HG02759 (cell line): ENCODE results near the gene SAG.
"Not testable (repeated sequence)": the region's sequence is repeated elsewhere in the genome, so short reads cannot be mapped to it uniquely, and the experiment has no call there.

ENCODE experiments used
- ATAC-seq: cut with Tn5 transposase; IDR thresholded peaks from one replicate; pipeline ENCODE4 v1.9.1; 2021; ENCODE audit warnings: mild to moderate bottlenecking, moderate library complexity; ENCODE audit not compliant: unreplicated experiment

Gene SAG

DNA sequence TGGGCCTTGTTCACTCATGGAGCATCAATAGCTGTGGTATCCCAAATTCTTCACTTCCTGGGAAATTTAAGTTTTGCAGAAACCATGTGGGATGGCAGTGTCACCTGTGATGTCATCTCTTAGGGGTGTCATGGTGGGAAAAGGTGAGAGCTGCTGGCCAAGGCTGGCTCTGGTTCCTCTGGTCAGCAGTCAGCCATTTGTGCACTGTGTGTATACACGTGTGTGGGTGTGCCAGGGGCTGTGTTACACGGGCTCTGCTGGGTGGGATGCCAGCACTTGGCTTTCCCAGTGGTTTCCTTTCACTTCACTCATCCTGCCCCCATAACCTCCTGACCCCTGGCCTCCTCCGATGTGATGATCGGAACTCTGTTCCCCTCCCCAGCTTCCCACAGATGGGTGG lies 21.3 kb downstream of the SAG start:
- no peak for ATAC-seq

- ATAC-seq, result no peak
Measured at GRCh38 chr2:233329489-233330135, 22.0 kb downstream of the SAG start.

DNA sequence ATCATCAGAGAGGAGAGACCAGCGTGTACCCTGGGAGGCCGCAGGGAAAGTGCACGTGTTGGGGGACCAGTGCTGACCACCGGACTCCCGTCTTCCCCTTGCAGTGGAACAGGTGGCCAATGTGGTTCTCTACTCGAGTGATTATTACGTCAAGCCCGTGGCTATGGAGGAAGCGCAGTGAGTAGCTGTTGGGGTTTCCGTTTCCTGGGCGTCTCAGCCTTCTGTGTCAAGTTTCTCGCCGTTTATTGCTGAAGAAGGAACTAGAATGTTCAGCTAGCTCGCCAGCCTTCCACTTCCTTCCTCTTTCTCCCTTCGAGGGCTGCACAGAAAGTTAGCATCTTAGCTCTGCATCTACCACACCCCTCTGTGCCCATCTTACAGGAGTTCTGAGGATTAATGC lies 23.9 kb downstream of the SAG start:
- peak; percentile 92 for ATAC-seq

GRCh38 chr2:233332125-233332524 lies 24.5 kb downstream of the SAG start:
- no peak for ATAC-seq

GRCh38 chr2:233334915-233335314 lies 27.3 kb downstream of the SAG start:
- ATAC-seq, result no peak

DNA sequence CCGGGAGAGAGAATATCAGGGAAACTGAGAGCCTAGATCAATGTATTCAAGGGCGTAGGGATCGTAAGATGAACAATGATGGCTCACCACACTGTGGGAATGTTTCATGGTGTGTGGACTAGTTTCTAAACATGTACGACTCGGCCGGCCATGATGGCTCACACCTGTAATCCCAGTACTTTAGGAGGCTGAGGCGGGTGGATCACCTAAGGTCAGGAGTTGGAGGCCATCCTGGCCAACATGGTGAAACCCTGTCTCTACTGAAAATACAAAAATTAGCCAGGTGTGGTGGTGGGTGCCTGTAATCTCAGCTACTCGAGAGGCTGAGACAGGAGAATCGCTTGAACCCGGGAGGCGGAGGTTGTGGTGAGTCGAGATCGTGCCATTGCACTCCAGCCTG lies 28.5 kb downstream of the SAG start:
- ATAC-seq, result not testable (repeated sequence)

DNA sequence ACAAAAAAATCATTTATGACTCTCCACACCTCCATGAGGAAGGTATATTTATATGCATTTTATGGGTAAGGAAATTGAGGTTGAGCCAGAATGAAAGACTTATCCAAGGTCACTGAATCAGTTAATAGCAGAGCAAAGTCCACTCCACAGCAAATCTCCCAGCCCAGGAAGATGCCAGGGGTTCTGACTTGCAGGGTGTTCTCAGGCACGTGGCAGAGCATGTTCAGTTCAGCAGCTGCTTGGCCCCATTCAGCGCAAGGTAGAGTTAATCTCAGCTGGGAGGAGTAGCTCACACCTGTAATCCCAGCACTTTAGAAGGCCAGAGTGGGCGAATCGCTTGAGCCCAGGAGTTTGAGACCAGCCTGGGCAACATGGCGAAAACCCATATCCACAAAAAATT lies 28.9 kb downstream of the SAG start:
- ATAC-seq, result no peak

GRCh38 chr2:233338046-233338445 lies 30.4 kb downstream of the SAG start:
- ATAC-seq, result no peak

GRCh38 chr2:233338812-233339368 lies 31.3 kb downstream of the SAG start:
- no peak for ATAC-seq

- no peak for ATAC-seq
Measured at GRCh38 chr2:233339427-233339826, 31.8 kb downstream of the SAG start.

DNA sequence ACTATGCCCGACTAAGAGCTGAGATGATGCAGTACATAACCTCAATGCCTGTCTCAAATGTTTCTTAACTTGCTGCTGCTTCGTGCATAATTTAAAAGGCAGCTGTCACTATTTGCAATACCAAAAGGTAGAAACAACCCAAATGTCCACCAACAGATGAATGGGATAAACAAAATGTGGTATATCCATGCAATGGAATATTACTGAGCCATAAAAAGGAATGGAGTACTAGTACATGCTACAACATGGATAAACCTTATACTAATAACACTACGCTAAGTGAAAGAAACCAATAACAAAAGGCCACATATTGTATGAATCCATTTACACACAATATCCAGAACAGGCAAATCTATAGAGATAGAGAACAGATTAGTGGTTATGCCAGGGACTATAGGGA lies 33.7 kb downstream of the SAG start:
- ATAC-seq, result no peak

GRCh38 chr2:233342301-233342700 lies 34.7 kb downstream of the SAG start:
- ATAC-seq, result no peak

DNA sequence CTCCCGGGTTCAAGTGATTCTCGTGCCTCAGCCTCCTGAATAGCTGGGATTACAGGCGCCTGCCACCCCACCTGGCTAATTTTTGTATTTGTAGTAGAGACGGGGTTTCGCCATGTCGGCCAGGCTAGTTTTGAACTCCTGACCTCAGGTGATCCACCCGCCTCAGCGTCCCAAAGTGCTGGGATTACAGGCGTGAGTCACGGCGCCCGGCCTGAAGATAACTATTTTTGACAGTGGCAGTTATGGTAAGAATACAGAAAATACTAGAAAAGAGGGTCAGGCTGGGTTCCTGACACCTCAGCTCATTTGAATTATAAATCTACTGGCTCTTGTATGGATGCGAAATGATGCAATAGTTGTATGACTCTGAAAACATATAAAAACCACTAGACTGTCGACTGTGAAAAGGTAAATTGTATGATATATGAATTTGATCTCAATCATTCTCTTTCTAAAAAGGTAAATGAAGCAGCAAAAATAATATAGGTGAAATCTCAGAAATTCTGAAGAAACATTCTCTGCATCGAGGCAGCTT lies 35.6 kb downstream of the SAG start:
- no peak for ATAC-seq

GRCh38 chr2:233346376-233346775 lies 38.8 kb downstream of the SAG start:
- no peak for ATAC-seq

- ATAC-seq, result no peak
Measured at GRCh38 chr2:233346930-233347329, 39.3 kb downstream of the SAG start.

GRCh38 chr2:233349005-233349998 lies 41.7 kb downstream of the SAG start:
- peak; percentile 53 for ATAC-seq

- ATAC-seq, result no peak
Measured at GRCh38 chr2:233350708-233351107, 43.1 kb downstream of the SAG start.

DNA sequence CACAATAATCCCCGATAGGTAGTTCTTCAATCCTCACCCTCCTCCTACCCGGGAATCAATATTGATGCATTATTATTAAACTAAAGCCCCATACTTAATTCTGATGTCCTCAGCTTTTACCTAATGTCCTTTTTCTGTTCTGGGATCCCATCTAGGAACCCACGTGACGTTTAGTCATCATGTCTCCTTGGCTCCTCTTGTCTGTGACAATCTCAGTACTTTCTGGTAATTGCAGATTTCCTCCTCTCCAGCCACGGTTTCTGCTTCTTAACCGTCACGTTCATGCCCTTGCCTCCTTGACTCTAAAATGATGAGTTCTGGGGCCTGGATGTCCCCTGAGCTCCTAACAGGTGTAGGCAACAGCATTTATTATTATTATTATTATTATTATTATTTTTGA lies 43.8 kb downstream of the SAG start:
- no peak for ATAC-seq

GRCh38 chr2:233352141-233352842 lies 44.7 kb downstream of the SAG start:
- no peak for ATAC-seq

- ATAC-seq, result no peak
Measured at GRCh38 chr2:233353101-233353768, 45.6 kb downstream of the SAG start.
